EH (cell line): ENCODE results near the gene HHIPL1.

Experiments used
- DNase-seq: peaks from one replicate; pipeline ENCODE4 v3.0.0-alpha.2; 2015; ENCODE audit warnings: low read depth

Gene HHIPL1

GRCh38 chr14:99690636-99691035, 45.7 kb downstream of the HHIPL1 start:
- DNase-seq: no peak

- DNase-seq: no peak
Observed at GRCh38 chr14:99691111-99691885, 46.4 kb downstream of the HHIPL1 start.

GRCh38 chr14:99693918-99694317, 49.0 kb downstream of the HHIPL1 start:
- no peak for DNase-seq

DNA sequence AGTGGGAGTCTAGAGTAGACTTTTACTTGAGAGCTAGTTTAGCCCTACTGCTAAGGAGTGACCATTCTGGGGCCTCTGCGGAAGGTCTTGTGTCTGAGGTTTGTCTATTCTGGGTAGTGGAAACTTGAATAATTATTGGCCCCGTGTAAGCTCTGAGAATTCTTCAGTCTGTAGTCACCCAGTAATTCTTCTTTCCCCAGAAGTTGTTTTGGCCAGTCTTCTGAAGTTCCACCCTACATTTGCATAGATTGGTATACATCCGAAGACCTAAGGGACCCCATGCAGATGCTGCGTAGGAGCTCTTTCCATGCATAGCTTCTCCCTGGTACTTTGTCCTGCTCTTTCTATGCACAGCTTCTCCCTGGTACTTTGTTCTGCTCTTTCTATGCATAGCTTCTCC, 52.0 kb downstream of the HHIPL1 start:
- DNase-seq: no peak

GRCh38 chr14:99698236-99698635, 53.3 kb downstream of the HHIPL1 start:
- no peak for DNase-seq

DNA sequence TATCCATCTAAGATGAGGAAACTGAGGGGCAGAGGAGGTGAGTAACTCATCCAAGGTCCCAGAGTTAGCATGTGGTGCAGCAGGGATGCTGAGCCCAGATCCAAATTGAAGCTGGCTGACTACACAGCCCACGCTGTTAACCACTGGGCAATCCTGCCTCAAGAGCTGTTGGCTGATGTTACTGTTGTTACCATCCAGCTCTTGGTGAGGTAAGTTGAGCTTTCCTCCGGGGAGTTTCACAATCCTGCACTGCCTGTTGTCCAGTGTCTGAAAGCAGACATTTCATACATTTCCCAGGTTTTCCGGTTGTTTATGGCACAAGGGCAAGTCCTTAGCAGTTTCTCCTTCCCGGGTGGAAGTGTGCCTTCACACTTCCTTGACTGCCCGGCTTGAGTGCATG, 53.7 kb downstream of the HHIPL1 start:
- no peak for DNase-seq

DNA sequence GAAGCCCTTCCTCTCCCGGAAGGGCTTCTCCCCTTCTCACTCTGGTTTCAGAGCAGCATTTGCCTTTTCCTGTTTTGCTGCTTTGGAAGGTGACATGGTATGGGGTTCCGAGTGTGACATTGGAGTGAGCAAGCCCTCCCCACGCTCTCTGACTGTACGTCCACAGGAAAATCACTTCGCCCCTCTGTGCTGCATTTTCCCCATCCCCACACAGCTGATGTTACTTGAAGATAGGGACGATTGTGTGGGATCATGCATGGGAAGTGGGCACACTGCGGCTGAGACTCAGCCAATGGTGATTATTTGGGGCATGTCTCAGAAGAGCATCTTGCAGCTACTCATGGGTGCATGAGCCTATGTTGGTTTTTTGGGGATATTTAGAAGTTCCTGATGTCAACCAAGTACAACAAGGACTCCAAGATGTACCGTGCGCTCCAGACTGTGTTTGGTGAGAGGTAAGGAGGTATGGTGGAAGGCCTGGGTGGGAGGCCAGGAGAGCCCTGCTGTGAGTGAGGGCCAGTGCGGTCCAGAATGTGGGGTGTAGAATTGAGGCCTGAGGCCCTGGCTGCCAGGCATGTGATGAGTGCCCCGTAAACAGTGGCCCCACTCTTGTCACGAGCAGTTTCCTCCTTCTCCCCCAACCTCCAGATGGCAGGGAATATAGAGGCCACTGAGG, 54.3 kb downstream of the HHIPL1 start:
- no peak for DNase-seq

GRCh38 chr14:99699861-99700260, 54.9 kb downstream of the HHIPL1 start:
- no peak for DNase-seq

DNA sequence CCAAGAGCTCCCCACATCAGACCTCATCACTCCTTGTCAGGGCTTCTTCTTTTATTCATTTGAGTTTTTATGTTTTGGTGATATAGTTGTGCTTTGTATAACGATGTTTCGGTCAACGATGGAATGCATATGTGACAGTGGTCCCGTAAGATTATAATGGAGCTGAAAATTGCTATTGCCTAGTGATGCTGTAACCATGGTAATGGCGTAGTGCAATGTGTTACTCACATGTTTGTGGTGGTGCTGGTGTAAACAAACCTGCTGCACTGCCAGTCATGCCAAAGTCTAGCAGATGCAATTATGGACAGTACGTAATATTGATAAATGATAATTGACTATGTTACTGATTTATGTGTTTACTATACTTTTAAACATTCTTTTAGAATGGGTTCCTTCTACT, 55.5 kb downstream of the HHIPL1 start:
- DNase-seq: no peak

DNA sequence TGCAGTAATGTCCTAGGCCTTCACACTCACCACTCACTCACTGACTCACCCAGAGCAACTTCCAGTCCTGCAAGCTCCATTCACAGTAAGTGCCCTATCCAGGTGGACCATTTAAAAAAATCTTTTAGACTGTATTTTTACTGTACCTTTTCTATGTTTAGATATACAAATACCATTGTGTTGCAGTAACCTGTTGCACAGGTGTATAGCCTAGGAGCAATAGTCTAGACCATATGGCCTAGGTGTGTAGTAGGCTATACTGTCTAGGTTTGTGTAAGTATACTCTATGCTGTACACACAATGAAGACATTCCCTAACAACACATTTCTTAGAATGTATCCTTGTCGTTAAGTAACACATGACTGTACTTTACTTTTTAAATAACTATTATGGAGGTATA, 56.3 kb downstream of the HHIPL1 start:
- DNase-seq: no peak

DNA sequence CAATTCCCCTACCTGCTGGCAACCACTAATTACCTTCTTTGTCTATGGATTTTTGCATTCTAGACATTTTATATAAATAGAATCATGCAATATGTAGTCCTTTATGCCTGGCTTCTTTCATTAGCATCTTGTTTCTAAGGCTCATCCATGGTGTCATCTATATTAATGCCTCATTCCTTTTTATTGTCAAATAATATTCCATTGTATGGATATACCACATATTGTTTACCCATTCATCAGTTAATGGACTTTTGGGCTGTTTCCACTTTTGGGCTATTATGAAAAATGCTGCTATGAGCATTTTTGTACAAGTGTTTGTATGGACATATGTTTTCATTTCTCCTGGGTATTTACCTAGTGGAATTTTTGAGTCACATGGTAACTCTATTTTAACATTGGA, 57.2 kb downstream of the HHIPL1 start:
- DNase-seq: no peak

- DNase-seq: no peak
Observed at GRCh38 chr14:99703381-99703780, 58.5 kb downstream of the HHIPL1 start.

DNA sequence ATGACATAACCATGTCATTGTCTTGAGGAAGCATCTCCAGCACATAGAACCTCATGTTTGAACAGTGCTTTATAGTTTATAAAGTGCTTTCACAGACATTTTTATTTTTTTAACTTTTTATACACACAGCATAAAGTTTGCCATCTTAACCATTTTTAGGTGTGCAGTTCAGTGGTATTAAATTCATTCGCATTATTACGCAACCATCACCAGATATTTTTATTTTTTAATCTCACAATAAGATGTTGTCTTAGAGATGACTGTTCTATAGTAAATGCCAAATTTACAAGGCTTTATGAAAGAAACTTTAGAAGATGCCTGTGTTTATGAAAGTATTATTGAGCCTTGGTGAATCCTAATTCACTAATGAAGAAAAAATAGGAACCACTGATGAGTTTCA, 59.1 kb downstream of the HHIPL1 start:
- DNase-seq: no peak

DNA sequence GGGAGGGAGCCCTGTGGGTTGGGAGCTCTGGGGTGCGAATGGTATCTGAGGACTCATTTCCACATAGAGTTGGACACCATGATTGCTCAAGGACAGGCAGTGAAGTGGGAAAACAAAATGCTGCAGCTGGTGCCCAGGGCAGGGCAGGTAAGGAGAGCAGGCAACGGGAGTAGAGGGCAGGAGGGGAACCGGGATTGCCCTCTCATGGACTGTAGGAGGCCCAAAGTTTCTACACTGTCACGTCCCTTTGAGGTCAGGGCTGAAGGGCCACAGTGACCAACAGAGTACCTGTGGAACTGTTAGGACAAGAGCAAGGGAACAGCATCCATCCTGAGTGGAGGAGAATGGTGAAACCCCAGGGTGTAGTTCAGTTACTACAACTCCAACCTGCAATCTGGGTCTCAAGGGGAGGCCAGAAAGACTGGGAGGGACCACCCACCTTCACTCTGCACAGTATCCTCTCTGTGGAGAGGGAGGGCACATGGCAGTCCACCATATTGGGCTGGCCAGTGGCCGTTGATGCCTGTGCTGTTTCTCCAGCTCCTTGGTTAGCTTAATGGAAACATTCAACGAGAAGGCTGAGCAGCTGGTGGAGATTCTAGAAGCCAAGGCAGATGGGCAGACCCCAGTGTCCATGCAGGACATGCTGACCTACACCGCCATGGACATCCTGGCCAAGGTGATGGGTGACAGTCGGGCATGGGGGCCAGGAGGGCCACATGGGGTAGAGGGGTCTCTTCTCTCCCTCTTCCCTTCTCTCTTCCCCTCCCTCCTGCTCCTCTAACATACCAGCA, 61.4 kb downstream of the HHIPL1 start:
- DNase-seq: no peak

DNA sequence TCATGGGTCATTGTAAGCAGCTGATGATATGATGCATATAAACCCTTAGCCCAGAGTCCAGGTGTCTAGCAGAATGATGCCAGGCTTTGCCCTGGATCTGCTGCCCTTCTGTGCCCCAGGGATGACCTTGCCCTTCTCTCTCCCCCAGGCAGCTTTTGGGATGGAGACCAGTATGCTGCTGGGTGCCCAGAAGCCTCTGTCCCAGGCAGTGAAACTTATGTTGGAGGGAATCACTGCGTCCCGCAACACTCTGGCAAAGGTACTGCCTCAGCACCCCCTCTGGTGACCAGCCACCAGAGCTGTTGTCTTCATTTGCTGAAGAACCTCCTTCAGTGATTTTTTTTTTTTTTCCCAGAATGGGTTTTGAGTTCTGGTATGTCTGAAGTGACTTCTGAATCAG, 62.5 kb downstream of the HHIPL1 start:
- no peak for DNase-seq

DNA sequence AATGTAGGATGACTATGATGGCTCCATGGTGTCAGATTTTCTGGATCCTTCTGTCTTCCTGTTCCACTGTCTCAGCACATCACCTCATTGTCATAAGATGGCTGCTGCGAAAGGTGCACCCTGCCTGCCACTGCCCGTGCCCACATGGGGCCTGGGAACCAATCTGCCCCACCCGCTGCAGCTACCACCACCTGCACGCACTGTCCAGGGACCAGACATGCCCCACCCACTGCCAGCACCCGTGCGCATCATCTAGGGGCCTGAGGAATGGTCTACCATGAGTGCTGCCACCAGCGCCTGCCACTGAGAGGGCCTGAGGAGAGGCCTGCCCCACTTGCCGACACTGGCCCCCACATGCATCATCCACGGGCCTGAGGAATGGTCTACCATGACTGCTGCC, 63.0 kb downstream of the HHIPL1 start:
- no peak for DNase-seq

DNA sequence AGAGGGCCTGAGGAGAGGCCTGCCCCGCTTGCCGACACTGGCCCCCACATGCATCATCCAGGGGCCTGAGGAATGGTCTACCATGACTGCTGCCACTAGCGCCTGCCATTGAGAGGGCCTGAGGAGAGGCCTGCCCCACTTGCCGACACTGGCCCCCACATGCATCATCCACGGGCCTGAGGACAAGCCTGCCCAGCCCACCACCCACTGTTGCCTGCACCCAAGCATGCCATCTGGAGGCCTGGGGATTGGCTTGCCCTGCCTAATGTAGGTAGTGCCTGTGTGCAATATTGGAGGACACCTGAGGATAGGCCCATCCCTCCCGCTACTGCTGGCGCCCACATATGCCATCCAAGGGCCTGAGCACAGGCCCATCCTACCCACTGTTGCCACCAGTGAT, 63.5 kb downstream of the HHIPL1 start:
- no peak for DNase-seq

DNA sequence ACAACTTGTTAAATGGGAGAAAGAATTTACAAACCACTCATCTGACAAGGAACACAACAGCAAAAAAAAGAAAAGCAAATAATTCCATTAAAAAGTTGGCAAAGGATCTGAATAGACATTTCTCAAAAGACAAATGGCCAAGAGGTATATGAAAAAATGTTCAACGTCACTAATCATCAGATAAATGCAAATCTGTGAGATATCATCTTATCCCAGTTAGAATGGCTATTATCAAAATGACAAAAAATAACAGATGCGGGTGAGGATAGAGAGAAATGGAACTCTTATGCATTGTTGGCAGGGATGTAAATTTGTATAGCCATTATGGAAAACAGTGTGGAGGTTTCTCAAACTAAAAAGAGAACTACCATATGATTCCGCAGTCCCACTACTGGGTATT, 69.0 kb downstream of the HHIPL1 start:
- no peak for DNase-seq

GRCh38 chr14:99715266-99716000, 70.5 kb downstream of the HHIPL1 start:
- DNase-seq: no peak

DNA sequence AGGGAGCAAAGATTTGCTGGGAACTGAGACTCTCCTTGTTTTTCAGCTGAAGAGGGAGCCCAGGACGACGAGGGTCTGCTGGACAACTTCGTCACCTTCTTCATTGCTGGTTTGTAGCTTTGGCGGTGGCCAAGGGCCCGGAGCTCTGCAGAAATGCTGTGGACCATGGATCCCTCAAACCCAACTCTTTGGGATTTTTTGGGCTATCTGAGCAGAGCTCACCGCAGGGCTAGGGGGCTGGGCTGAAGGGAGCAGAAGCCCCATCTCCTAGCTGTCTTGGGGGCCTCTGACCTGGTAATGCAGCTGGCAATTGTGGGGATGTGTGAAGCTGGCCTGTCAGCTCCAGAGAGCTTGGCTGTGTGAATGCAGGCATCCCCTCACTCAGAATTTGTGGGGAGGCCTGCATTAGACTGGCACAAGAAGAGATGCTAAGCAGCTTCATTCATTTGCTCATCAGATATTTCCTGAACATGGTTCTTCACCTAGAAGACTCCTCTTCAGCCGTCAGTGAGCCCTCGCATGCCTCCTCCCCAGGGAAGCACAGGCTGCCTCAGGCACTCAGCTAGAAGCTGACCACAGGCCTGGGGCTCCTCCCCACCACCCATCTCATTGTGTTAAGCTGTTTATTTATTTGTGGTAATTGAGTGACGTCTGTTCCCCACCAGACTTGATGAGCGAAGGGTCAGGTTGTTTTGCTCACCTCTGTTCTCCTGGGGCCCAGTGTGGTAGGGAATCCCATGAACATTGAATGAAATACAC, 71.3 kb downstream of the HHIPL1 start:
- no peak for DNase-seq

- no peak for DNase-seq
Observed at GRCh38 chr14:99716850-99717681, 72.1 kb downstream of the HHIPL1 start.
